Suprapubic skin (tissue), 3 donors: ENCODE measurements around the gene WNT9A.

ENCODE experiments used
- POLR2A ChIP-seq, 2 donors: fragments of 450-650 bp; IDR thresholded peaks; one replicate each; pipeline ENCODE4 v1.6.1; 2017; ENCODE audit warnings: antibody characterized with exemption in 2 of 2, mild to moderate bottlenecking in 2 of 2, moderate library complexity in 2 of 2
- TF ChIP-seq, protein P1 (sequence below), 2 donors: fragments of 200-600 bp in 1 of 2; fragments of 450-650 bp in 1 of 2; sonication (generic) in 1 of 2; IDR thresholded peaks; one replicate each; pipeline ENCODE4 v1.5.1; 2016 to 2019; ENCODE audit warnings: antibody characterized with exemption in 2 of 2, mild to moderate bottlenecking in 1 of 2, moderate library complexity in 1 of 2

DNA sequence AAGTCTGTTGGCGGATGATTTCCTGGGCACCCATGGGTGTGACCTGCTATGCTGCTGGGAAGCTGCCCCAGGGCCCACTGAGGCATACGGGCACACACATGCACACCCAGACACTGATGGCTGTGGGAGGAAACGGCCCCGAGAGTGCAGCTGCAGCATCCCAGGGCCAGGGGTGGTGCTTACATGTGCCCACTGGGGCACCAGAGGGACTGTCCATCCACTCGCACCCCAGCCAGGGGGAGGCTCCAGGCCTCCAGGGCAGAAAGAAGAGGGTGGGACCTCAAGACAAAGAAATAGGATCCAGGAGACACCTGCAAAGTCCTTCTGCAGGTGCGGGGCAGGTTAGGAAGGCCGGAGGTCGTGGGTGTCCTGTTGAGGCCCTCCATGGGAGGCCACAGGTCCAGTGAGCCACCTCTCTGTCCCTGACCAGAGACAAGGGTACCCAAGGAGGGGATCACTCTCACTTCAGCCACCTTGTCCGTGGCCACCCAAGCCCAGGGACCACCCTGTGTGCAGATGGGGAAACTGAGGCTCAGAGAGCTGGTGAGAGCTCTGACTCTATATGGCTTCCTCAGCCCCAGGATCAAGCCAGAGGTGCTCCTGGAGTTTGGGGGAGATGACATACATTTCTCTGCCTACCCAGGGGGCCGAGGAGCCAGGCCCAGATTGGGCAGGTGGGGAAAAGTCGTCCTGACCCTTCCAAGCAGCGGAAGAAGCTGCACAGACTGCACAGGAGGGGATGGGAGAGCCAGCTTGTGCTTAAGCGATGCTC is 57.1 kb downstream of the WNT9A start:
- TF ChIP-seq, protein P1, sequence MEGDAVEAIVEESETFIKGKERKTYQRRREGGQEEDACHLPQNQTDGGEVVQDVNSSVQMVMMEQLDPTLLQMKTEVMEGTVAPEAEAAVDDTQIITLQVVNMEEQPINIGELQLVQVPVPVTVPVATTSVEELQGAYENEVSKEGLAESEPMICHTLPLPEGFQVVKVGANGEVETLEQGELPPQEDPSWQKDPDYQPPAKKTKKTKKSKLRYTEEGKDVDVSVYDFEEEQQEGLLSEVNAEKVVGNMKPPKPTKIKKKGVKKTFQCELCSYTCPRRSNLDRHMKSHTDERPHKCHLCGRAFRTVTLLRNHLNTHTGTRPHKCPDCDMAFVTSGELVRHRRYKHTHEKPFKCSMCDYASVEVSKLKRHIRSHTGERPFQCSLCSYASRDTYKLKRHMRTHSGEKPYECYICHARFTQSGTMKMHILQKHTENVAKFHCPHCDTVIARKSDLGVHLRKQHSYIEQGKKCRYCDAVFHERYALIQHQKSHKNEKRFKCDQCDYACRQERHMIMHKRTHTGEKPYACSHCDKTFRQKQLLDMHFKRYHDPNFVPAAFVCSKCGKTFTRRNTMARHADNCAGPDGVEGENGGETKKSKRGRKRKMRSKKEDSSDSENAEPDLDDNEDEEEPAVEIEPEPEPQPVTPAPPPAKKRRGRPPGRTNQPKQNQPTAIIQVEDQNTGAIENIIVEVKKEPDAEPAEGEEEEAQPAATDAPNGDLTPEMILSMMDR (IDR thresholded peaks at IDR 0.05) = no peak
- TF ChIP-seq POLR2A (IDR thresholded peaks at IDR 0.05) = no peak
